OCI-LY3 (cell line): ENCODE data around the gene SLC22A17.
A peak's percentile ranks its signal among the peaks of the same experiment; 100 is the strongest.

ENCODE experiments used
- H2AFZ ChIP-seq: fragments of 200-600, 300-600 bp; shearing (Covaris generic); 2 replicates; pipeline ENCODE4 v1.6.0; 2014; ENCODE audit warnings: antibody characterized with exemption, low read depth, low read length
- H3K27ac ChIP-seq: fragments of 200-600, 300-600 bp; sonication (generic); 2 replicates; pipeline ENCODE4 v1.5.1; 2014; ENCODE audit warnings: mild to moderate bottlenecking, low read length, moderate library complexity, mixed read lengths
- H3K27me3 ChIP-seq: fragments of 200-600, 300-600 bp; sonication (generic); 2 replicates; pipeline ENCODE4 v1.6.1; 2014; ENCODE audit warnings: low read depth, low read length, mixed read lengths
- H3K36me3 ChIP-seq: fragments of 200-600, 300-600 bp; sonication (generic); replicated peaks from 2 replicates; pipeline ENCODE3; 2014; ENCODE audit warnings: low read depth, low read length, mixed read lengths
- H3K4me1 ChIP-seq: fragments of 300-600, 200-600 bp; sonication (generic); 2 replicates; pipeline ENCODE4 v1.6.1; 2014; ENCODE audit warnings: low read length, mixed read lengths
- H3K4me2 ChIP-seq: fragments of 200-600, 300-600 bp; sonication (generic); 2 replicates; pipeline ENCODE4 v1.6.1; 2014; ENCODE audit warnings: low read length, mixed read lengths
- H3K4me3 ChIP-seq: fragments of 300-600, 200-600 bp; sonication (generic); 2 replicates; pipeline ENCODE4 v1.5.1; 2014; ENCODE audit warnings: antibody characterized with exemption, mild to moderate bottlenecking, low read length, moderate library complexity
- H3K79me2 ChIP-seq: fragments of 300-600, 200-600 bp; shearing (Covaris generic); 2 replicates; pipeline ENCODE4 v1.6.1; 2014; ENCODE audit warnings: mild to moderate bottlenecking, low read length, mixed read lengths
- H3K9ac ChIP-seq: fragments of 300-600, 200-600 bp; shearing (Covaris generic); 2 replicates; pipeline ENCODE4 v1.6.0; 2014; ENCODE audit warnings: mild to moderate bottlenecking, low read length, moderate library complexity
- H3K9me3 ChIP-seq: fragments of 200-600, 300-600 bp; shearing (Covaris generic); 2 replicates; pipeline ENCODE4 v1.6.1; 2014; ENCODE audit warnings: low read length, mixed read lengths; ENCODE audit not compliant: insufficient read depth
- H4K20me1 ChIP-seq: fragments of 200-600, 300-600 bp; sonication (generic); 2 replicates; pipeline ENCODE4 v1.6.1; 2016; ENCODE audit warnings: low read length, mixed read lengths; ENCODE audit not compliant: insufficient read depth
- EZH2phosphoT487 ChIP-seq: fragments of 200-600 bp; shearing (Covaris generic); IDR thresholded peaks from 2 replicates; pipeline ENCODE4 v1.6.1; 2018; ENCODE audit warnings: antibody characterized with exemption, mixed run types, low read depth
- TF ChIP-seq, protein P1 (sequence below): fragments of 200-600, 300-600 bp; sonication (generic); IDR thresholded peaks from 2 replicates; pipeline ENCODE4 v1.5.1; 2014; ENCODE audit warnings: antibody characterized with exemption, low read length, low read depth

Gene SLC22A17

GRCh38 chr14:23381871-23382270 lies 29.2 kb upstream of the SLC22A17 start:
- Histone ChIP-seq H3K9ac (no peak overlapping the region), H3K4me2 (no peak overlapping the region)
- no peak for TF ChIP-seq EZH2phosphoT487
- TF ChIP-seq, protein P1, sequence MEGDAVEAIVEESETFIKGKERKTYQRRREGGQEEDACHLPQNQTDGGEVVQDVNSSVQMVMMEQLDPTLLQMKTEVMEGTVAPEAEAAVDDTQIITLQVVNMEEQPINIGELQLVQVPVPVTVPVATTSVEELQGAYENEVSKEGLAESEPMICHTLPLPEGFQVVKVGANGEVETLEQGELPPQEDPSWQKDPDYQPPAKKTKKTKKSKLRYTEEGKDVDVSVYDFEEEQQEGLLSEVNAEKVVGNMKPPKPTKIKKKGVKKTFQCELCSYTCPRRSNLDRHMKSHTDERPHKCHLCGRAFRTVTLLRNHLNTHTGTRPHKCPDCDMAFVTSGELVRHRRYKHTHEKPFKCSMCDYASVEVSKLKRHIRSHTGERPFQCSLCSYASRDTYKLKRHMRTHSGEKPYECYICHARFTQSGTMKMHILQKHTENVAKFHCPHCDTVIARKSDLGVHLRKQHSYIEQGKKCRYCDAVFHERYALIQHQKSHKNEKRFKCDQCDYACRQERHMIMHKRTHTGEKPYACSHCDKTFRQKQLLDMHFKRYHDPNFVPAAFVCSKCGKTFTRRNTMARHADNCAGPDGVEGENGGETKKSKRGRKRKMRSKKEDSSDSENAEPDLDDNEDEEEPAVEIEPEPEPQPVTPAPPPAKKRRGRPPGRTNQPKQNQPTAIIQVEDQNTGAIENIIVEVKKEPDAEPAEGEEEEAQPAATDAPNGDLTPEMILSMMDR: no peak

DNA sequence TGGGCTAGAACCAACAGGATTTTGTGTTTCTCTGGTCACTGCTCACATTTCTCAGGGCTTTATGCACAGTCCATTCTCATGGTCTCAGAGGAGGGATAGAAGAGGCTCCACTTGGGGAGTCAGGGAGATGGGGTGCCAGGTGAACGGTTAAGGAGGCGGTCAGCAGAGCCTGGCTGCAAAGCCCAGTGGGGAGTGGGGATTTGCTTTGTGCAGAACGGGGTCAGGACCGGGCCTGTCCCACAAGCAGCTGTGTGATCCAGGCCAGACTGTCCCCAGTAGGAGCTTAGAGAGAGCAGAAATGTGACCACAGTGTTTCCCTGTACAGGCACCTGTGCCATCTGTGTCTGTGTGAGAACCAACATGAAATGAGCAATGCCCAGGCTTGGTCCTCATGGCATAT lies 28.3 kb upstream of the SLC22A17 start:
- no peak overlapping the region for H3K9ac ChIP-seq
- no peak overlapping the region for H2AFZ ChIP-seq

More at GRCh38 chr14:23381871-23382270, 29.2 kb upstream of the SLC22A17 start:
- H4K20me1 ChIP-seq: no peaks in the 10 kb centered on the region
- H3K27me3 ChIP-seq: peaks cover 11% of the 10 kb centered on the region
- no peaks in the 10 kb centered on the region for H3K9me3 ChIP-seq
- no peaks in the 10 kb centered on the region for H3K4me1 ChIP-seq
- H2AFZ ChIP-seq: no peak overlapping the region
- H3K36me3 ChIP-seq: no peaks in the 10 kb centered on the region
- H3K79me2 ChIP-seq: no peaks in the 10 kb centered on the region
- H3K27ac ChIP-seq: no peak overlapping the region
- H3K4me3 ChIP-seq: no peak overlapping the region

GRCh38 chr14:23380197-23380914 lies 27.7 kb upstream of the SLC22A17 start:
- Histone ChIP-seq H3K36me3 (no peaks in the 10 kb centered on the region), H3K4me2 (no peak overlapping the region), H3K79me2 (no peaks in the 10 kb centered on the region), H4K20me1 (no peaks in the 10 kb centered on the region), H3K4me1 (no peaks in the 10 kb centered on the region), H3K27ac (no peak overlapping the region), H2AFZ (no peak overlapping the region), H3K4me3 (no peak overlapping the region), H3K9ac (no peak overlapping the region), H3K9me3 (no peaks in the 10 kb centered on the region), H3K27me3 (peaks cover 11% of the 10 kb centered on the region)
- TF ChIP-seq, protein P1: 0 out of 2 replicates have a peak, but pooled peaks have one; percentile 0
- no peak for TF ChIP-seq EZH2phosphoT487

More for the DNA sequence above, 28.3 kb upstream of the SLC22A17 start:
- Histone ChIP-seq H4K20me1 (no peaks in the 10 kb centered on the region), H3K9me3 (no peaks in the 10 kb centered on the region), H3K27me3 (peaks cover 11% of the 10 kb centered on the region), H3K27ac (no peak overlapping the region), H3K4me3 (no peak overlapping the region), H3K4me2 (no peak overlapping the region), H3K36me3 (no peaks in the 10 kb centered on the region), H3K79me2 (no peaks in the 10 kb centered on the region), H3K4me1 (no peaks in the 10 kb centered on the region)
- no peak for TF ChIP-seq EZH2phosphoT487
- TF ChIP-seq, protein P1: no peak

DNA sequence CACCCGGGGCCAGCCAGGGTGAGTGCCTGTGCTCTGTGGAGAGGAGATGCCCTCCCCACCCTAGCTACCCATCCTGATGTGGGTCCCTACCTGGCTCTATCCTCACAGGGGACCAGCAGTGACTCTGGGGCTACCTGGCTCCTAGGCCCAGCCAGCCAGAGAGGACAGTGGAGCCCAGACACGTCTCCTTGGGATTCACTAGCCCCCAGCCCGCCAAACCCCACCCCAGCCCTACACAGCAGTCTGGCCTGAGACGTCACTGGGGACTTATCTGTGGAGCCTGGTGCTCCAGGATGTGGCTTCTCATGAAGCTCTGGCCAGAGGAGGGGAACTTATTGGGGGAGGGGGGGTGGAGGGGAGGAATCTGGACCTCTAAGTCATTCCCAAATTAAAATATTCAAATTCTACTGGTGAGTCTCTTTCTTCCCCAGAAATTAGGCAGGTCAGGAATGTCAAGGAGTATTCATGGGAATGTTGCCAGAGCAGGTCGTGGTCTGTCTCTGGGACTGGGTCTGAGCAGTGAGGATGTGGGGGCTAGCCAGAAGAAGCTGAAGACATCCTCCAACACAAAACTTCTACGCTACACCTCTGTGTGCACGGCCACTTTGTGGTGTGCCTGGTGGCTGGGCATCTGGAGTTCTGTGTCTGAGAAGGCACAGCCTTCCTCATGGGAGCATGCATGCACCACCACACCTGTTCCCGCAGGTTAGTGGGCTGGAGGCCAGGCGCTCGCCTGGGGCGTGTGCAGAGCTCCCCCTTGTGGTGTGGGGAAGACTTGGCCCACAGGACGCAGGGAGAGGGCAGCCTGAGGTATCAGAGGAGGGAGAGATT lies 26.9 kb upstream of the SLC22A17 start:
- Histone ChIP-seq H3K36me3 (no peaks in the 10 kb centered on the region), H3K9ac (no peak overlapping the region), H3K4me1 (no peaks in the 10 kb centered on the region), H3K79me2 (no peaks in the 10 kb centered on the region), H3K27me3 (peaks cover 11% of the 10 kb centered on the region), H2AFZ (no peak overlapping the region), H3K4me3 (no peak overlapping the region), H3K27ac (no peak overlapping the region), H3K4me2 (no peak overlapping the region), H4K20me1 (no peaks in the 10 kb centered on the region), H3K9me3 (no peaks in the 10 kb centered on the region)
- TF ChIP-seq, protein P1: peak; percentile 97
- no peak for TF ChIP-seq EZH2phosphoT487
